GM19193 (cell line): Measurements from ENCODE around the gene SLC6A6.

Experiments
- POLR2A ChIP-seq: IDR thresholded peaks from 4 replicates; pipeline ENCODE4 v1.6.1; 2011; ENCODE audit not compliant: insufficient read depth, insufficient read length; ENCODE audit errors: extremely low read depth

SLC6A6 gene

DNA sequence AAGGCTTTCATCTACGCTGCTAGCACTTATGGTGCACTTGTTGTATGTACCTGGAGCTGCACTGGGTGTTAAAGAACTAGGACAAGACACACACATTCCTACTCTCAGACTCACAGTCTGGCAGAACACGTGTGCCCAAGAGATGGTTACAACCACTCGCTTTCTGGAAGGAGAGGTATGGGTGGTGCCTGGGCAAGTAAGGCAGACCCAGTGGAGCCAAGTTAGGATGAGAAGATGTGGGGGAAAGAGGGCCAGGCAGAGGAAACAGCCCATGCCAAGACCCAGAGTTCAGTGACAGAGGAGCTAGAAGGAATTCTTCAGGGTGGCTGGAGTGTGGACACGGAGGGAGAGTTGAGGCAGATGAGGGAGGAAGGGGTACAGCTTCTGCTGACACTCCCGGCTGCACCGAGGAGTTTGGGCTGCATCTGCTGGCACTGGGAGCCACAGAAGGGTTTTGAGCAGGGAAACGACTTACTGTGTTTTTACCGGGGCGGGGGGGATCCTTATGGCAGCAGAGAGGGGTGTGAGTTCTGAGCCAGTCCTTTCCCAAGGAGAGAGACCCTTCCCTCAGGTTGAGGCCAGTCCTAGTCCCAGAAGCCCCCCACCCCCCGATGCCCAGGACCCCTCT is 78.7 kb downstream of the SLC6A6 start:
- no peak for TF ChIP-seq POLR2A

DNA sequence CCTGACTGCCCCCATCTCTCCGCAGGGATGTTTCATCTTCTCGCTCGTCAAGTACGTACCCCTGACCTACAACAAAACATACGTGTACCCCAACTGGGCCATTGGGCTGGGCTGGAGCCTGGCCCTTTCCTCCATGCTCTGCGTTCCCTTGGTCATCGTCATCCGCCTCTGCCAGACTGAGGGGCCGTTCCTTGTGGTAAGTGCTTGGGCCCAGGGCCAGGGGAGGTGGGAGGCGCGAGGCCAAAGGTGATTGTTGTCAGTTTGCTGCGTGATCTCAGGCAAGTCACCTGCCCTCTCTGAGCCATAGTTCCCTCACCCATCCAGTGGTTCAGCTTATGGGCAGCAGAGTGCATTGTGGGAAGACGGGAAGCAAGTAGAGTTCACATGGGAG is 79.2 kb downstream of the SLC6A6 start:
- TF ChIP-seq POLR2A, result no peak

DNA sequence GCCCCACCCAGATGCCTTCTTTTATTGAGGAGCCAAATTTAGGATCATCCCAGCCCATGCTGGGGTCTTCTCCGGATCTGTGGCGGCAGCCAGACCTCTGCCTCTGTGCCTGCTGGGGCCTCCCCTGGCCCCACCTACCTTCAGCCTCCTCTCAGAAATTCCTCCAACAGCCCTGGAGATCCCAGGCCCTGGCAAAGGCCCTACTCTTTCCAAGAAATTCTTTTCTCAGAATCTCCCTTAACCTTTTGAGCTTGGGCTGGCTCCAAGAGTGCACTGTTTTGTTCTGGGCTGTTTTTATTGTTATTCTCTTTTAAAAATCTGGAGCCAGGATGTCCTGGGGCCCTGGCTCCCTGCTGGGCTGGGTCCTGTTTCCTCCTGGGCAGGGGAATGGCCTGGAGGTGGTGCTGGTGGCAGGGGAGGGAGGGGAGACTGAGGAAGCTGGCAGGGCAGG is 79.9 kb downstream of the SLC6A6 start:
- no peak for TF ChIP-seq POLR2A

DNA sequence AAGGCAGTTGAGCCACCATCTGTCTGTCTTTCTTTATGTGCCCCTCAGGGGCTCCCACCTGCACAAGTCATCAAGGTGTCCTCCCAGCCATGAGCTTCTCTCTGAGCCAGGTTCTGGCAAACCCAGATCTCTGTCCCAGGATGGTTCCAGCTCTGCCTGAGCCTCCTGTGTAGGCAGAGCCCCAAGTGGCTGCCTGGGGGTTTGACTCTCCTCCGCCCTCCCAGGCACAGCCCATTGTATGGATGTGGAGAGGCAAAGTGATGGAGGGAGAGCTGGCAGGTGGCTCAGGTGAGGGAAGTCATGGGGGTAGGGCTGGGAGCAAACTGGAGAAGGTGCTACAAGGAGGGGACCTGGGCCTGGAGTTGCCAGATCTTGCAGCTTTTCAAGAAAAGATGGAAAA is 80.9 kb downstream of the SLC6A6 start:
- TF ChIP-seq POLR2A, result no peak

DNA sequence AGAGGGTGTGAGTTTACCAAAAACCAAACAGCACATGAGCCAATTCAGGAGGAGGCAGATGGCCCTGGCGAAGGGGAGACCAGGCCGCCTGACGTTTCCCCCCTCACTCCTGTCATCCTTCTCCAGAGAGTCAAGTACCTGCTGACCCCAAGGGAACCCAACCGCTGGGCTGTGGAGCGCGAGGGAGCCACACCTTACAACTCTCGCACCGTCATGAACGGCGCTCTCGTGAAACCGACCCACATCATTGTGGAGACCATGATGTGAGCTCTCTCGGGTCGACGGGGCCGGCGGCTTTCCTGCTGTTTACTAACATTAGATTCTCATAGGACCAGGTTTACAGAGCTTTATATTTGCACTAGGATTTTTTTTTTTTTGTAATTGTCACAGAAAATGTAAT is 82.3 kb downstream of the SLC6A6 start:
- no peak for TF ChIP-seq POLR2A

DNA sequence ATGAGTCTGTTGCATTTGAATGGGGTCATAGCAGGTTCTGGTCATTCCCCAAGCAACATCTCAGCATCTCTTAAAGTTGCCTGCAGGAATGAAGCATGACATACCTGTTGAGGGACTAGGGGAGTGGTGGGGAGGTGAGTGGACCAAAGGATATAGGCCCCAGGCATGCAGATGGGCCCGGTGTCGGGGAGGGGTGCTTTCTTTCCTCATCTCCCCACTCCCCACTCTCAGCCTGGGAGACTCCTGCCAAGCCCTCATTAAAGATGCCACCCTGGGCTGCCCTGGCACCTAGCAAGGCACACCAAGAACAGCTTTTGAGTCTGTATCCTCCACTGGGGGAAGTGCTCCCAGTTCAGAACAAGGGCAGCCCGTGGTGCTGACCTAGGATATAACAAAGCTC is 83.6 kb downstream of the SLC6A6 start:
- TF ChIP-seq POLR2A, result no peak

DNA sequence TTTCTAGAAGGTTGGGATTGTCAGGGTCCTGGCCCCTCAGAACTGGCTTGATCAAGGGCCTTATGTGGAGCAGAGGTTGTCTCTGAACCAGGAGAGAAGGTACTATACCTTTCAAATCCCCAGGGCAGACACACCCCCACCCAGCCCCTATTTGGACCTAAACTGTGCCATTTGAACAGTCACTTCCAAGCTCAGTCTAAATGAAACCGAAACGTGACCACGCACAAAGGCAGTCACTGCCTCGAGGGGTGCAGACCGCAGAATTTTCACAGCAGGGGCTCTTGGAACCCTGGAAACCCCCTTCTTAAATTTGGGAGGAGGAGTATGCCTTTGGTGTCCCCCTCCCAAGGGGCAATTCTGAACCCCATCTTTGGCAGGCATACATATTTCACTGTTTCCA is 84.1 kb downstream of the SLC6A6 start:
- no peak for TF ChIP-seq POLR2A

DNA sequence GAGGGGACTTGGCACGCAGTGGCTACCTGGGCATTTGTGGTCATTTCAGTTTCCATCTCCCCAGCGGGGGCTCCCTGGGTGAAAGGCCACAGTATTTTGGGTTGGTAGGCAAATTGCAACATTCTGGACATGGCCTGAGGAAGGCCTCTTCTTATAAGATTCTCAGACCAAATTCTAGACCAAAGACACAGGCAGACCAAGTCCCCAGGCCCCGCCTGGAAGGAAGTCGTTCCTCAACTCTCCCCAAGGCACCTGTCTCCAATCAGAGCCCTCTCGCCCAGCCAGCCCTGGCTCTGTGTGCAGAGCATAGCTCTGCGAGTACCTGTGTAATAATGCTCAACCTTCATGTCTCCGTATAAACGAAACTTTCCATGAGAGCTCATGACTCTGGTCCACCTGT is 84.7 kb downstream of the SLC6A6 start:
- TF ChIP-seq POLR2A, result no peak

DNA sequence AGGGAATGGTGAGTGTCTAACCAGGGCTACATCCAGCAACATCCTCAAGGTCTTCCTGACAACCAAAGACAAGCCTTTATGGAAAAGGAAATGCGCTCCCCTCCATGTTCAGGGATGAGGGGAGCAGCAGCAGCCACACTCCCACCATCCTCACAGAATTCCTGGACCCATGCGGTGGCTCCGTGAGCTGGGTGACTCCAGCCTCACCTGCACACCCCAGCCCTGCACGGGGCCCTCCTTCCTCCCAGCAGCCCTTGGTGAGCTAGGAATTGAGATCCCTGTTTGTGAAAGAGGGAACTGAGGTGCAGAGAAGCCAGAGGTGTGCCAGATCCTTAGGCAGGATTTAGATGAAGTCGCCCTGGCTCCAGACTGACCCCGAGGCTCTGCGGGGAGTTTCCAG is 85.4 kb downstream of the SLC6A6 start:
- TF ChIP-seq POLR2A, result no peak

DNA sequence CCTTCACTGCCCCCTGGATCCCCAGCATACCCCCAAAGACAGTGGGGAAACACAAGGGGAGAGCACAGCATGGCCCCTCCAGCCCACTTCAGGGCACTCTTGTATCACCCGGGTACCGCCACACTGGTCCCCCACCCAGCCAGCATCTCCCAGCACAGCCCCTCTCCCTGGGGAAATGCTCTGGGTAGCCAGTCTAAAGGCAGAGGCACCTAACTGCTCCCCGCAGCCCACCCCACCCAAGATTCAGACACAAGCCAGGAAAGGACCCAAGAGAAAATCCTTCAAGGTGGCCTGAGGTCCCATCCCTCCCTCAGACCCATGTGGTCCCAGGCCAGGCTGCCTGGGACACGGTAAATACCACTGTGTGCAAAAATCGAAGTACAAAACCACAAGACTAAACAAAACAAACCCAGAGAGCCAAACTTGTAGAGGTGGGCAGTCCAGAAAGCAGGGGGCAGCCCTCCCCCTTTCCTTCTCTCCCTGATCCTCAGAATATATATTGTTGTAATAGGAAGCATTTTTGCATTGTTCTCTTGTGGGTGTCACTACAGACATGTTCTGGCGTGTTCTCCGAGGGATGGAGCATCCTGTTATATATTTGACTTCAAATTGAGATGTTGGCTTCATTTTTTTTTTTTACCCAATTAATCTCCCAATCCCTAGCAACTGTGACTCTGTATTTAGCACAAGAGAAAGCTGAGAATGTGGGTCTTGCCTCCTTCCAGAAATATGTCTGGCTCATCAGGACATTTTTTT is 86.1 kb downstream of the SLC6A6 start:
- no peak for TF ChIP-seq POLR2A

DNA sequence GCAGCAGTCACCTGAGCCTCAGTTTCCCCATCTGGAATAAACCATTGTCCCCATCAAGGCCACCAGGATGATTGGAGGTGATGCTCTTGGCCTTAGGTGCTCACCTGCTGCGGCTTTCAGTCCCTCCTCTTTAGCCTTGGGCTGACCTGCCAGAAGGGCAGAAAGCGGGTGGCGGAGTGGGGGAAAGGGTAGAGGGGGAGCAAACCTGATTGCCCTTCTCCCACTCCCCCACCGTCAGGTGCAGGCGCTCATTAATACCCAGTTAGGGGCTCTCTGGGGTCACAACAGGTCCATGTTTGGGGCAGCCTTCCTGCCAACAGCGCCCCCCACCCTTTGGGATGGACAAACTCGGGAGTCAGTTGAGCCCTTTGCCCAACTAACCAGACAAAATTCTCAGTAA is 87.2 kb downstream of the SLC6A6 start:
- no peak for TF ChIP-seq POLR2A

DNA sequence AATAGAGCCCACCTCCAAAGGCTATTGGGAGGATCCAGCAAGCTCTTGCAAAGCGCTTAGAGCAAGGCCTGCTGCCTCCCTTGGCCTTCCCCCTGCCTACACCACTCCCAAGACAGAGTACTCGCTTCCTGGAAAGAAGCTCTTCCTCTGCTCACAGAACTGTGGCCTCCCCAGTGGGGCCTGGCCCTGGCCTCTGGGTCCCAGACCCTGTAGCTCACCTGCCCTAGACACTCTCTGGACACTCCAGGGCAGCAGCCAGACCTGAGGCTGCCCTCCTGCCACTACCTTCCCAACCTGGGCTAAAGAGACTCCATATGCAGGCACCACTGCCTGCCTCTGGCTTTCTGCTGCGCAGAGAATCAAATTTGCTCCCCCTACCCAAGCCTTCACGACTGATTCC is 87.8 kb downstream of the SLC6A6 start:
- no peak for TF ChIP-seq POLR2A

DNA sequence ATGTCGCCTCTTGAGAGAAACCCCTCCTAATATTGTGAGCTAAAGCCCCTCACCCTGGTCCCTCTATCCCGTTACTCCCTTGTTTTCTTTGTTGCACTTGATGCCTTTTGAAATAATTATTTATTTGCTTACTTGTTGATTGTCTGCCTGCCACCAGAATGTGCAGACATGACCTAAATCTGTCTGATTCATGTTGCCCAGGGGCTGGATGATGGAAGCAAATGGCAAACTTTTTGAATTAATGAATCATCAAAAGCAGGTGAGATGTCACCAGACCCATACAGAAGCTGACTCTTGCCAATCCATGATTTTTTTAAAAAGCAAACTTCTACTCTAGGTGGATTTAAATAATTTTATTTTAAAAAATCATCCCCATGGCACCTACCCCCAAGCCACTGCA is 88.4 kb downstream of the SLC6A6 start:
- no peak for TF ChIP-seq POLR2A

DNA sequence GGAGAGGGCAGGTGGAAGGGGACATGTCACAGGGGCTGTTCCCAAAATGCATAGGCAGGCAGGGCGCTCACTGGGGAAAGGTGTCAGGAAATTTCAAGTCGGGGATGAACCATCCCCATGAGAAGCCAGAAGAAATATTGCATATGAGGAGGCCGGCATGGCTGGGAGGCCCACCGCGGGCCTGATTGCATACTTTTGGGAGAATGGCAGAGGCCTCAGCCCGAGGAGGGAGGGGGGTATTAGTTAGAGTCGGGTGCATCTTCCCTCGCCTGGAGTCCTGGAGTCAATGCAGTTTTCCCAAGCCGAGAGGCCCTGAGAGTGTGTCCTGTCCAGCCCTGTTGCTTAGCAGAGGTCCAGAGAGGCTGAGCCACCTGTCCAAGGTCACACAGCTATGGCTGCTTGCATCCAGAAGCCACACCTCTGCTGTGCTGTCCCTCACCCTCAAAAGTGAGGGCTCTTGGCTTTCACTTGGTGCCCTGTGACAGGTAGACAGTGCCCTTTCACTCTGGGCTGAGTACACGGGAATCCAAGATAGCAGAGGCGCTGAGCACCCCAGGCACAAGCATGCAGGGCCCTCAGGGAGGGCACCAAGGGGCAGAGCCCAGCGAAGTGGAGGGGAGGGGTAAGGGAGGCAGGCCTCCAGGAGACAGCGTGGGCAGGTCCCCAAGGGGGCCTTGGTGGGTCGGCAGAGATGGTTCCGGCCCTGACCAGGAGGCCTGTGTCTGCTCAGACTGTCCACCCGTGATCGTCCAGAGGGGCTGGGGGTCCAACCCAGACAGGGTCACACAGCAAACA is 89.2 kb downstream of the SLC6A6 start:
- TF ChIP-seq POLR2A, result no peak

DNA sequence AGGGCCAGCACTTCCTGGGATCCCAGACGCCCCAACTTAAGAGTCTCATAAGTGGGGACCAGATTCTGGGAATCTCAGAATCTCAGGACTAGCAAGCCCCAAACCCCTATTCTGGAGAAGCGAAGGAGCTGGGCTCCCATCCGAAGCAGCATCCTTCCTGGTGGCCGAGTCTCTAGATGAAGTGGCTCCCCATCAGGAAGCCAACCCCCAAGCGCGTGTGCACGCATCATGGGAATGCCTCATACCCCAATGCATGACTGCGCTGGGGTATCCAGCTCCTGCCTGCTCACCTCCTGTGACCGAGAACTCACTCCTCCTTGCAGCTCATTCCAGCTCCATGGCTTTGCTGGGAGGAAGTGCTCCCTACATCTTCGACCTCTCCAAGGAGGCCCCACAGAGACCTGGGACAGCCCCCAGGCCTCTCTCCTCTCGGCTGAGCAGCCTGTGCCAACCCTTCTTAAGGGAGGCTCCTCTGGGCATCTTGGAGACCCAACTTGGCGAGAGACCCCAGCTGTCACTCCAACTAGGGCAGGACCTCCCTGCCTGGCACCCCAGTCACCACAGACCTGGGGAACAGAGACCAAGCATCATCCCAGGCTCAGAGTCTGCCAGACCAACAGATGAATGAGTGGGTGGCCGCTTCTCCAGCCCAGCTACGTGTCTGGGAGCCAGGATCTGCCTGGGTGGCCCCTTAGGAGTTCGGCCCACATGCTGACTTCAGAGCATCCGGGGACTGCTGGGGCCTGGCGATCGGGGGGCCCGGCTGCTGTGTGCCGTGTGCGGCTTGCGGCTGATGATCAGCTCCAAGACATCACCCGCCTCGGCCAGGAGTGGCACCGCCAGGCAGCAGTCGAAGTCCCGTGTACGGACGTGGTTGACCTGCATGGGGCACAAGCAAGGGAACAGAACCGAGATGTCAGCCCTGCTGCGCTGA is 90.8 kb downstream of the SLC6A6 start:
- no peak for TF ChIP-seq POLR2A
